MM.1S (cell line): ENCODE results near the gene EIF6.

Source experiments
- DNase-seq: peaks from one replicate; pipeline ENCODE4 v3.0.0-alpha.2; 2015
- H2AFZ ChIP-seq: fragments of 300-600 bp; sonication (generic); 2 replicates; pipeline ENCODE4 v1.6.0; 2016; ENCODE audit warnings: antibody characterized with exemption, low read length
- H3F3A ChIP-seq: fragments of 300-600 bp; sonication (generic); 2 replicates; pipeline ENCODE4 v1.6.1; 2016; ENCODE audit warnings: mild to moderate bottlenecking, antibody characterized with exemption, low read length, moderate library complexity, mixed read lengths; ENCODE audit not compliant: insufficient read depth
- H3K27ac ChIP-seq: fragments of 300-600 bp; sonication (generic); 2 replicates; pipeline ENCODE4 v1.5.1; 2016; ENCODE audit warnings: mild to moderate bottlenecking, low read length
- H3K27me3 ChIP-seq: fragments of 300-600 bp; sonication (generic); replicated peaks from 2 replicates; pipeline ENCODE4 v1.6.0; 2016; ENCODE audit warnings: low read length; ENCODE audit not compliant: insufficient read depth
- H3K36me3 ChIP-seq: fragments of 300-600 bp; sonication (generic); replicated peaks from 2 replicates; pipeline ENCODE4 v1.6.1; 2016; ENCODE audit warnings: mild to moderate bottlenecking, low read length, mixed read lengths; ENCODE audit not compliant: insufficient read depth
- H3K4me1 ChIP-seq: fragments of 300-600 bp; sonication (generic); 2 replicates; pipeline ENCODE4 v1.6.1; 2016; ENCODE audit warnings: low read length, mixed read lengths
- H3K4me2 ChIP-seq: fragments of 300-600 bp; sonication (generic); 2 replicates; pipeline ENCODE4 v1.6.0; 2016; ENCODE audit warnings: low read depth, low read length
- H3K4me3 ChIP-seq: fragments of 300-600 bp; sonication (generic); 2 replicates; pipeline ENCODE4 v1.5.1; 2016; ENCODE audit warnings: low read length, mixed read lengths
- H3K79me2 ChIP-seq: fragments of 300-600 bp; sonication (generic); 2 replicates; pipeline ENCODE4 v1.6.1; 2016; ENCODE audit warnings: mixed run types, low read length, mixed read lengths
- H3K9ac ChIP-seq: fragments of 300-600 bp; sonication (generic); 2 replicates; pipeline ENCODE4 v1.6.1; 2016; ENCODE audit warnings: low read length, mixed read lengths
- H3K9me2 ChIP-seq: fragments of 300-600 bp; sonication (generic); replicated peaks from 2 replicates; pipeline ENCODE4 v1.6.1; 2016; ENCODE audit warnings: mild to moderate bottlenecking, low read length, mixed read lengths; ENCODE audit not compliant: insufficient read depth
- H3K9me3 ChIP-seq: fragments of 300-600 bp; sonication (generic); replicated peaks from 2 replicates; pipeline ENCODE4 v1.6.1; 2016; ENCODE audit warnings: mild to moderate bottlenecking, low read length, mixed read lengths; ENCODE audit not compliant: insufficient read depth
- H4K20me1 ChIP-seq: fragments of 300-600 bp; sonication (generic); 2 replicates; pipeline ENCODE4 v1.6.1; 2016; ENCODE audit warnings: mild to moderate bottlenecking, low read length, moderate library complexity, mixed read lengths; ENCODE audit not compliant: insufficient read depth
- EZH2 ChIP-seq: fragments of 300-600 bp; sonication (generic); optimal IDR thresholded peaks from 2 replicates; pipeline ENCODE3; 2017; ENCODE audit warnings: low read depth, mild to moderate bottlenecking, antibody characterized with exemption, low read length, mixed read lengths
- EZH2phosphoT487 ChIP-seq: fragments of 300-600 bp; sonication (generic); IDR thresholded peaks from 2 replicates; pipeline ENCODE4 v1.6.1; 2018; ENCODE audit warnings: antibody characterized with exemption, low read length
- TF ChIP-seq, protein P1 (sequence below): fragments of 300-600 bp; sonication (generic); IDR thresholded peaks from 2 replicates; pipeline ENCODE4 v1.5.1; 2016; ENCODE audit warnings: antibody characterized with exemption, low read length, mixed read lengths

EIF6 gene

DNA sequence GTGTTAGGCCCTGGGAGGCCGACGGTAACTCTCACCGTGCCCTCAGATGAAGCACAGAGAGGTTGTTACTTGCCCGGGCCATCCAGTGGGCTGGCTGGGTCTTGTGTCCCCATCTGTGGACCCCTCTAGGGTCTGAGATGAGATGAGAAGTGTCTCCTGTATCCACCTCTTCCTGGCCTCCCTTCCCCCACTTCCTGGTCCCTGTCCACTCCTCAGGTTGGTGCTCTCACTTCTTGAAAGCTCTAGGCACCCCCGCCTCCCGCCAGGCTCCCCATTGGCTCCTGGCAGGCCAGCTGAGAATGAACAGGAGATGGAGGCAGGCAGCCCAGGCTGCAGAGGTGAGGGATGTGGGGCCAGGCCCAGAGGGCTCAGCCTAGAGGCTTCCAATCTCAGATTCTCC lies 8.2 kb downstream of the EIF6 start:
- H4K20me1 ChIP-seq, result no peaks in the 10 kb centered on the region
- no peak for TF ChIP-seq EZH2phosphoT487
- TF ChIP-seq, protein P1, sequence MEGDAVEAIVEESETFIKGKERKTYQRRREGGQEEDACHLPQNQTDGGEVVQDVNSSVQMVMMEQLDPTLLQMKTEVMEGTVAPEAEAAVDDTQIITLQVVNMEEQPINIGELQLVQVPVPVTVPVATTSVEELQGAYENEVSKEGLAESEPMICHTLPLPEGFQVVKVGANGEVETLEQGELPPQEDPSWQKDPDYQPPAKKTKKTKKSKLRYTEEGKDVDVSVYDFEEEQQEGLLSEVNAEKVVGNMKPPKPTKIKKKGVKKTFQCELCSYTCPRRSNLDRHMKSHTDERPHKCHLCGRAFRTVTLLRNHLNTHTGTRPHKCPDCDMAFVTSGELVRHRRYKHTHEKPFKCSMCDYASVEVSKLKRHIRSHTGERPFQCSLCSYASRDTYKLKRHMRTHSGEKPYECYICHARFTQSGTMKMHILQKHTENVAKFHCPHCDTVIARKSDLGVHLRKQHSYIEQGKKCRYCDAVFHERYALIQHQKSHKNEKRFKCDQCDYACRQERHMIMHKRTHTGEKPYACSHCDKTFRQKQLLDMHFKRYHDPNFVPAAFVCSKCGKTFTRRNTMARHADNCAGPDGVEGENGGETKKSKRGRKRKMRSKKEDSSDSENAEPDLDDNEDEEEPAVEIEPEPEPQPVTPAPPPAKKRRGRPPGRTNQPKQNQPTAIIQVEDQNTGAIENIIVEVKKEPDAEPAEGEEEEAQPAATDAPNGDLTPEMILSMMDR, result no peak
- no peak for TF ChIP-seq EZH2
- peak overlapping the region; percentile 95 for H3K4me2 ChIP-seq
- H3K27me3 ChIP-seq, result no peaks in the 10 kb centered on the region
- no peaks in the 10 kb centered on the region for H3K36me3 ChIP-seq
- no peak for DNase-seq
- no peak overlapping the region for H3K4me3 ChIP-seq
- no peak overlapping the region for H2AFZ ChIP-seq
- peak overlapping the region; percentile 57; the same call in 1 of the 2 replicates for H3K9ac ChIP-seq
- peaks cover 27% of the 10 kb centered on the region for H3K79me2 ChIP-seq
- H3K4me1 ChIP-seq, result no peaks in the 10 kb centered on the region
- H3K9me3 ChIP-seq, result no peaks in the 10 kb centered on the region
- H3F3A ChIP-seq, result peaks cover 14% of the 10 kb centered on the region
- H3K9me2 ChIP-seq, result no peaks in the 10 kb centered on the region
- no peak overlapping the region for H3K27ac ChIP-seq

DNA sequence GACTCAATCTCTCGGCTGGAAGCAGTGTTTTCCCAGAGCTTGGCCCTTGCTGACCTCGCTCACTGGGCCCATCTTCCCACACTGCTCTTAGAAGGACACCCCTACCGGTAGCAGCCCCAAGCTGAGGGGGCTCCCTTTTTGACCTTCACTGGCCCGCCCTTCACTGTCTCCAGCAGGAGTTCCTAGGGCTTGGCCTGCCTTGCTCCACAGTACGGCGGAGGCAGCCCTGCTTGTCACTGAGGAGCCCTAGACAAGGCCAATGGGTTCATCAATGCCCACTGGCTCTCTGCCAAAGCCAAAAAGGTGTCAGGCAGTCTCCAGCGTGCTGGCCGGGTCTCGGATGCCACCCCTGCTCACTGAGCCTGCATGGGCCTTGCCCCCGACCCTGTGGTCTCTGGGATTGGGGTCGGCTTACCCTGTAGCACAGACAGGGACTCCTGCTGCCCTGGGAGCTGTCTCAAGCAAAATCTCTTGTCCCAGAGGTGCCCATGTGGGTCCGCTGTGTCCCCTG lies 8.8 kb downstream of the EIF6 start:
- Histone ChIP-seq H3K36me3 (no peaks in the 10 kb centered on the region), H3K27ac (no peak overlapping the region), H3K9me3 (no peaks in the 10 kb centered on the region), H3K79me2 (peaks cover 25% of the 10 kb centered on the region), H4K20me1 (no peaks in the 10 kb centered on the region), H3K9me2 (no peaks in the 10 kb centered on the region), H3K4me1 (no peaks in the 10 kb centered on the region), H3K27me3 (no peaks in the 10 kb centered on the region), H3K4me2 (no peak overlapping the region), H3F3A (peaks cover 14% of the 10 kb centered on the region), H3K9ac (no peak overlapping the region), H3K4me3 (no peak overlapping the region), H2AFZ (no peak overlapping the region)
- no peak for TF ChIP-seq EZH2phosphoT487
- TF ChIP-seq, protein P1, result no peak
- TF ChIP-seq EZH2, result no peak
- no peak for DNase-seq

DNA sequence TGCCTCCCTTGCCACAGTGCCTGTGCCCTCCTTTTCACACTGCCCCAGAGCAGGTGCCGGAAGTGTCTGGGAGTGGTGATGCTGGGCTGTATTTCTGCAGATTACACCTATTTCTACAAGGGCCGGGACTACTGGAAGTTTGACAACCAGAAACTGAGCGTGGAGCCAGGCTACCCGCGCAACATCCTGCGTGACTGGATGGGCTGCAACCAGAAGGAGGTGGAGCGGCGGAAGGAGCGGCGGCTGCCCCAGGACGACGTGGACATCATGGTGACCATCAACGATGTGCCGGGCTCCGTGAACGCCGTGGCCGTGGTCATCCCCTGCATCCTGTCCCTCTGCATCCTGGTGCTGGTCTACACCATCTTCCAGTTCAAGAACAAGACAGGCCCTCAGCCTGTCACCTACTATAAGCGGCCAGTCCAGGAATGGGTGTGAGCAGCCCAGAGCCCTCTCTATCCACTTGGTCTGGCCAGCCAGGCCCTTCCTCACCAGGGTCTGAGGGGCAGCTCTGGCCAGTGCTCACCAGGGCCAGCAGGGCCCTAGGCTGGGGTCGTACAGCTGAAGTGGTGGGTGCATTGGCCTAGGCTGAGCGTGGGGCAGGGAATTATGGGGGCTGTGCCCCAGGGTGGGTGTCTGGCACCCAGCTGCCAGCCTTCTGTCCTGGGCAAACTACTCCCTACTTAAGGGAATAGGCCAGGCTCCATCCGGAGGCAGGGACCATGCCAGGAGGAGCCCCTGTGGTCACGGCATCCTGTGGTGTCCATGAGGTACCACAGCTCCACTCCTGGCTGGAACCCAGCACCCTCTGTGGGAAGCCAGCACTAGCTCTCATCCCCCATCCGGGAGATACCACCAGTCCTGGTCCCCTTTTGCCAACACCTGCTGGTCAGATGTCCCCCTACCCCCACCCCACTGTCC lies 10.1 kb downstream of the EIF6 start:
- no peaks in the 10 kb centered on the region for H3K9me2 ChIP-seq
- peaks cover 21% of the 10 kb centered on the region for H3K79me2 ChIP-seq
- no peaks in the 10 kb centered on the region for H3K27me3 ChIP-seq
- no peak overlapping the region for H3K9ac ChIP-seq
- no peak overlapping the region for H3K4me3 ChIP-seq
- no peaks in the 10 kb centered on the region for H4K20me1 ChIP-seq
- H3F3A ChIP-seq, result peaks cover 12% of the 10 kb centered on the region
- H3K36me3 ChIP-seq, result no peaks in the 10 kb centered on the region
- H3K4me2 ChIP-seq, result no peak overlapping the region
- H3K9me3 ChIP-seq, result no peaks in the 10 kb centered on the region
- no peak overlapping the region for H3K27ac ChIP-seq
- TF ChIP-seq, protein P1, result no peak
- TF ChIP-seq EZH2 (no peak), EZH2phosphoT487 (no peak)
- no peak for DNase-seq
- no peaks in the 10 kb centered on the region for H3K4me1 ChIP-seq
- H2AFZ ChIP-seq, result no peak overlapping the region
